Stimulated activated CD8-positive, alpha-beta memory T cell treated with anti-CD3 and anti-CD28 coated beads, Interleukin-2, amount 100 ng/mL, for 1 hour (primary cell): ENCODE results near the gene OSBPL3.
"Not testable (repeated sequence)": the region's sequence is repeated elsewhere in the genome, so short reads cannot be mapped to it uniquely, and the experiment has no call there.

ENCODE experiments used
- DNase-seq, 2 donors: peaks; one replicate each; pipeline ENCODE4 v3.0.0-alpha.2; 2020; ENCODE audit warnings: low read depth in 2 of 2

OSBPL3 gene

DNA sequence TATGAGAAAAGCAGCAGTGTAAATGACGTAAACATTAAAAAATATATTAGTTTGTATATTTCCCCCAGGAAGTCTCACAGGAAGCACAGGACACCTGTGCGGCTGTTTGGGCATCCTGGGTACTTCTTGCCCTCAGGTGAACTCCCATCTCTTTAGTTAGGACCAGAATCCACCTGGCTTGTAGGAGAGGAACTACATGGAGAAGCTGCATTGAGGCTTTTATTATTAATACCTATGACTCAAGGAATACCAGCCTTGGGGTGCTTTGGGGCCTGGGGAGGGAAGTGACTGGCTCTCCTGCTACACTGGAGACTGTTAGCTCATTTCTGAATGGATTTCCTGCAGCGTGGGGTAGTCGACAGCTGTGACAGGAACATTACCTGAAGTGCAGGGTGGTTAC lies 182.7 kb downstream of the OSBPL3 start:
- DNase-seq, result no peak

DNA sequence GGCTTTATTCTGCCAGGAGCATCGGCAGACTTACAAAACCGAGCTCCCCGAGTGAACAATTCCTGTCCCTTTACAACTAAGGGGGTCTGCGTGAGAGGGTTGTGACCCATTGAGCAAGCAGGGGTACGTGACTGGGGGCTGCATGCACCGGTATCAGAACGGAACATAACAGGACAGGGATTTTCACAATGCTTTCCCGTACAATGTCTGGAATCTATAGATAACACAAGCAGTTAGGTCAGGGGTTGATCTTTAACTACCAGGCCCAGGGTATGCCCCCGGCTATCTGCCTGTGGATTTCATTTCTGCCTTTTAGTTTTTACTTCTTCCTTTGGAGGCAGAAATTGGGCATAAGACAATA lies 184.6 kb downstream of the OSBPL3 start:
- no peak for DNase-seq

- DNase-seq, result not testable (repeated sequence)
These were observed 185.1 kb downstream of the OSBPL3 start for GRCh38 chr7:24794751-24795406.

GRCh38 chr7:24793982-24794648 lies 185.9 kb downstream of the OSBPL3 start:
- DNase-seq, result no peak

DNA sequence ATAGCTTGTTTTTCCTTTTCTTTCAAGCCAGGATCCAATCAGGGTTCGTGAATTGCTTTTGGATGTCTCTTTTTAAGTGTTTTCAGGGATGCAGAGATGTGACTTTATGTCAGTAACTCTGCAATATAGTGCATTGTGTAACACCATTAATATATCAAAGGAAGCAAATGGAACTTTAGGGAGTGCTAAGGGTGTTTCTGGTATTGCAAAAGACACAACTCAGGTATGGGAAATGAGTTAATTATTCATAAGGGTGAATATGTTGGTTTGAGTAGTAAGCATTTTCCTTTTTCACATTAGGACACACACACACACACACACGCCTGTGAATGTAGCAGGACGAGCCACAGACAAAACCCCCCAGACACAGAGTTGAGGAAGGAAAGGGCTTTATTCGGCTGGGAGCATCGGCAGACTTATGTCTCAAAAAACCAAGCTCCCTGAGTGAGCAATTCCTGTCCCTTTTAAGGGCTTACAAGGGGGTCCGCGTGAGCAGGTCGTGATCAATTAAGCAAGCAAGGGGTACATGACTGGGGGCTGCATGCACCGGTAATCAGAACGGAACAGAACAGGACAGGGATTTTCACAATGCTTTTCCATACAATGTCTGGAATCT lies 190.9 kb downstream of the OSBPL3 start:
- DNase-seq, result no peak

DNA sequence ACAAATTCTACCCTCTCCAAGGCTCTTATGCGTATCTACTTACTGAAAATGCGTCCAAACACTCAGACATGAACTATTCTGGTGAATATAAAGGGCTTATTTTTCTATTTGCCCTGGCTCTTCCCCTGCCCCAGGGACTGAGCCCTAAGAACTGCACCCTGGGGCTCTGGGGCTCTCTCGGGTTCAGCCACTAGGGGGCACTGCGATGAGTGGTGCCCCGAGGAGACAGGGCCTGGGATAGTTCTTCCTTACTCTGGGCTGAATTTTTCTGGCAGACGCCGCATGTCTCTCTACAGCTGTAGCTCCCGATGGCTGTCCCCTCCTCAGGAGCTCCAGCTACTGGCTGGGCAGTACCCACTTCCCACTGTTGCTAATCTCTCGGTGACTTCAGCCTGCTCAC lies 191.9 kb downstream of the OSBPL3 start:
- DNase-seq, result no peak

DNA sequence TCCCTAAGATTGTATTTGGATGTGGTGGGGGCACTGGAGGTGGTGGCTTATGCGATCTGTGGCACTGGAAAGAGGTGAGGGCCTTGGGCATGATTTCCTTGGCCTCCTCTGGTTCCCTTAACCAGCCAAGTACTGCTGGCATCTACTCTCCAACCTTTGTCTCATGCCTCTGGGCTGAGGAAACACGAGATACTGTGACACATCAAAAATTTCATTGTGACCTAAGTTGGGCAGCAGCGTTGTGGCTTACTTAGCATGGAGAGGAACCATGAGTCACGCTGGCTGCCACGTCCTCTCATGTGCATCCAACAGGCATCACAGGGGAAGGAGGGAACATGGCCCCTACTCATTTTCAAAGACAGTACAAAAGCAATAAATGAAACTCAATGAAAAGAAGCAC lies 193.0 kb downstream of the OSBPL3 start:
- no peak for DNase-seq

DNA sequence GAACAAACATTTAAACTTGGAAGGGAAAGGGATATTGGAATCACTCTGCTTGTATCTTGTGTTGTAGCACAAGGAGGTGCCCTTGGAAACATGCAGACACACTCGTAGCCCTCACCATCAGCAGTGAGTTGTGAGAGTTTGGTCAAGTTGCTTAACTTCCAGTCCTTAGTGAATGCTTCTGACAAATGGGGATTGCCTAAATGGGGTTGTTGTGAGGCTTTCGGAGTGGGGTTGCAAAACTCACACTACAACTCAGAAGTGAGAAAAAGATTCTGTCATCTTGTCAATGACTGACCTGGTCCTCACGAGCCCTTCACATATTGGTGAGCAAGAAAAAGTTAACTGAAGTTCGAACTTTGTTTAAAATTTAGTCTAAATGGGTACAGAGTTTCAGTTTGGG lies 193.7 kb downstream of the OSBPL3 start:
- DNase-seq, result no peak

- no peak for DNase-seq
These were observed 195.7 kb downstream of the OSBPL3 start for GRCh38 chr7:24784277-24784676.

DNA sequence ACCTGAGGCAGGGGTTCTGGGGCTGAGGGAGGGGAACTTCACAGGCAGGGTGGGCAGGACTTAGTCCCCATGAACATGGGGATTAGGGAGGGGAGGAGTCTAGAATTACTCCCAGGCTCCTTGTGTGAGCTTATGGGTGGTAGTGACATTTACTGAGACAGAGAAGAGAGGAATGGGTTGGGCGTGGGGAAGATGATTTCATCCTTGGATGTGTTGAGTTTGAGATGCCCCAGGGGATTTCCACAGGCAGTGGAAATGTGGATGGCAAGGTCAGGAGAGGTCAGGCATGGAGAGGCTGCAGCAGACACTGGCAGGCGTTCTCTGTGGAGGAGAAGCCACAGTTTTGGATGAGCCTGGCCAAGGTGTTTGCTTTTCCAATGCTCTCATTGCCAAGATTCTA lies 196.3 kb downstream of the OSBPL3 start:
- DNase-seq, result no peak

GRCh38 chr7:24781106-24781505 lies 198.9 kb downstream of the OSBPL3 start:
- no peak for DNase-seq

DNA sequence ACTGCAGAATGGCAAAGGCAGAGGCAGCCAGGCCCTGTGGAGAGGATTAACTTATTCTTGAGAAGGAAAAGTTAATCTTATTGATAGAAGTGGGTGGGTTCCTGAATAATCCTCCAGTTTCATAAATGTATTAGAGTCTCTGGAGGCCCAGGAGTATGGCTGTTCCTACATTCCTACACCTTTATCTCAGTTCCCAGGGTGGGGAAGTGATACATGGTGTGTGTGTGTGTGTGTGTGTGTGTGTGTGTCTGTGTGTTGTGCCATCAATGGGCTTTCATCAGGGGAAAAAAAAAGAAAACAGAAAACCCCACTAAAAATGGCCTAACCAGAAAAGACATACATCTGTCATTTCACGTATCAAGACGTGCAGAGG lies 200.7 kb downstream of the OSBPL3 start:
- no peak for DNase-seq

- no peak for DNase-seq
These were observed 201.3 kb downstream of the OSBPL3 start for GRCh38 chr7:24778543-24779282.

- no peak for DNase-seq
These were observed 202.2 kb downstream of the OSBPL3 start for GRCh38 chr7:24777806-24778205.

- no peak for DNase-seq
These were observed 206.3 kb downstream of the OSBPL3 start for GRCh38 chr7:24773646-24774045.

GRCh38 chr7:24769851-24770250 lies 210.1 kb downstream of the OSBPL3 start:
- DNase-seq, result no peak

- DNase-seq, result no peak
These were observed 210.8 kb downstream of the OSBPL3 start for GRCh38 chr7:24769014-24769830.

DNA sequence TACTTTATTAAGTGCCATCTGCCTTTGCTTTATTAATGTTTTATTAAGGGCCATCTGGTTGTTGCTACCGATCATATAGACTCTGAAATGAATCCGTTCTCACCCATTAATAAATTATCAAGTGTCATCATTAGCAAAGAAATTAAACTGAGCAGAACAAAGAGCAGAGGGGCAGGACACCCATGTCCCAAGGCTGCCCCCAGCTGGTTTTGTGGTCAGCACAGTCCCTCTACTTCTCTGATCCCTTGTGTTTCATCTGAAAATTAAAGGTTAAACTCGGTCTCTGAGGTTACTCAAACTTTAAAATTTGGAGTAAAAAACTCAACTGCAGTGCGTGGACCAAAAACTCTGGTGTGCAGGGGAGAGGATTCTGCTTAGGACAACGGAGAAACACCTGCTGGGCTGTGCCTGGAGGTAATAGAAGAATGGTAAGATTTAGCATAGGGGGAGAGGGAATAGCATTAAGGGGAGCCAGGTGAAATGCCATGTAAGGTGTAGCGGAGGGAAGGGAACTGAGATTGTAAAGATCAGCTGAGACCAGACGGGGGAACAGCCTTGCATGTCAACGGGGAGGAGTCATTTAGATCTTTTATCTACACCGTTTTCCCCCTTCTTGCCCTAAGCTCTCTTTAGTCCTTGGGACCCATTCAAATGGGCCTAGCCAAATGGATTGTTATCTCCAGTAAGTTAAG lies 212.0 kb downstream of the OSBPL3 start:
- DNase-seq, result no peak

DNA sequence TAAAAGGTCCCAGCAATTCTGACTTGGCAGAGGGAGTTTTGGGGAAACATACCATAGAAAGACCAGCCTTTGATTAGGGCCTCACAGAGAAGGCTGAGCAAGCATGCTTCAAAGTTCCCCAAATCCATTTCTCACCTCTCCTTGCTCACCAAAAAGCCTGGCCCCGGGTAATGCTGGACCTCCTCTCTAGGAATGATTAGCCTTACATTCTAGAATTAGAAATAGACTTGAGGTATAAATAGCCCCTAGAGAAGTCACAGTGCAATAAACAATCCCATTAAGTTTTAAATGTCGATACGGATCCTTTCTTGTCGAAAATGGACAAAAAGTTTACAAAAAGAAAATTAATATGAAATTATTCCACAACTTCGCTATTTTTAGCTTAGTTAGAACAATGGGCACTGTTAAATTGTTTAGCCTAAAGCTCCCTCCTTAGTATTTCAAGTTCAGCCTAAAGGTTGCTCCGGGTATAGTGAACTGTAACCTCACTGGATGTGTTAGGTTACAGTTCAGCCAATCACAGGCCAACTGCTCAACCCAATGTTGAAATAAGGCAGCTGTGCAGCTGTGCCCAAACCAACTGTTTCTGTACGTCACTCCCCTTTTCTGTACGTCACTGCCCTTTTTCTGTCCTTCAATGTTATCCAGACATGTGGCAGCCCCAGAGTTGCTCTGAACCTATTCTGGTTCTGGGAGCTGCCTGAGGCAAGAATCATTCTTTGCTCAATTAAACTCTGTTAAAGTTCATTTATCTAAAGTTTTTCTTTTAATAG lies 214.8 kb downstream of the OSBPL3 start:
- DNase-seq, result no peak

DNA sequence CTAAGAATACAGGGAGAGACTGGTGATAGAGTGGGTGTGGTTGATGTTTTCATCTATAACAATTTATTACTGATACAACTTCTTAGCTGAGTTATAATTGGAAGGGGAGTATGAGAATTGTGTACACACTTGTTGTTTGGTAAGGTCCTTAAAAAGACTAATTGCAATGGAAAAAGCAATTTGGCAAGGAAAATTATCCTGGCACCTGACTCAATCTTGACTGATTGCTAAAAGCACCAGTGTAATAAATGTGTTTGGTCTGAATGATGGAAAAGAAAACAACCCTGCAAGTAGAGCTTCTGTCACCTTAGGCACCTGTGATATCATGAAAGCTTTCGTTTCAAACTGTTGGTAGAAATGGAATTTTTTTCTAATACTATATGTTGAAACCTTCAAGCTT lies 216.0 kb downstream of the OSBPL3 start:
- no peak for DNase-seq
